ENCODE data around the gene KCTD13.

GRCh38 chr16:29912087-29912486 is 13.9 kb downstream of the KCTD13 start:
- TF ChIP-seq CTCF (IDR thresholded peaks at IDR 0.05; ENCODE audit: borderline replicate concordance, extremely low read depth, low read length, poor library complexity, severe bottlenecking) (no peak), EZH2 (IDR thresholded peaks at IDR 0.05; ENCODE audit: borderline replicate concordance, low read depth, low read length, severe bottlenecking) (no peak)

All from DND-41 (cell line).